Liver (tissue), 9 donors: Measurements from ENCODE around the gene RGS3. TPM values are rescaled to one million over a fixed set of nuclear protein-coding genes. Genes with fewer than 3 reads are reported as not detected.

ENCODE experiments used
- DNase-seq: peaks from one replicate; pipeline ENCODE4 v3.0.0-alpha.2; 2017; ENCODE audit warnings: low spot score
- H3K27ac ChIP-seq, 2 donors: one replicate each; pipeline ENCODE4 v1.7.0; 2013; ENCODE audit warnings: inconsistent platforms in 2 of 2, low read length in 2 of 2, control low read depth in 1 of 2, low read depth in 1 of 2, mild to moderate bottlenecking in 1 of 2
- H3K27me3 ChIP-seq, 4 donors: one replicate each; pipeline versions ENCODE4 v1.6.1 to v1.7.0; 2013; ENCODE audit warnings: low read length in 3 of 4, inconsistent platforms in 1 of 4, mild to moderate bottlenecking in 1 of 4, moderate library complexity in 1 of 4; ENCODE audit not compliant: control insufficient read depth in 4 of 4, insufficient read depth in 4 of 4
- H3K36me3 ChIP-seq, 4 donors: one replicate each; pipeline versions ENCODE4 v1.6.1 to v1.7.0; 2013; ENCODE audit warnings: low read length in 3 of 4, mild to moderate bottlenecking in 3 of 4, low read depth in 1 of 4, moderate library complexity in 1 of 4; ENCODE audit not compliant: control insufficient read depth in 4 of 4, insufficient read depth in 3 of 4
- H3K4me1 ChIP-seq, 4 donors: one replicate each; pipeline versions ENCODE4 v1.6.1 to v1.7.0; 2013; ENCODE audit warnings: low read length in 3 of 4, mild to moderate bottlenecking in 3 of 4, moderate library complexity in 1 of 4; ENCODE audit not compliant: control insufficient read depth in 4 of 4, insufficient read depth in 4 of 4
- H3K4me3 ChIP-seq, 3 donors: one replicate each; pipeline versions ENCODE4 v1.6.1 to v1.7.0; 2013; ENCODE audit warnings: low read length in 3 of 3, control low read depth in 1 of 3, low read depth in 1 of 3, mild to moderate bottlenecking in 1 of 3
- H3K9ac ChIP-seq, 2 donors: one replicate each; pipeline ENCODE4 v1.7.0; 2013; ENCODE audit warnings: low read length in 2 of 2, mild to moderate bottlenecking in 2 of 2, moderate library complexity in 2 of 2, control low read depth in 1 of 2, low read depth in 1 of 2
- H3K9me3 ChIP-seq, 4 donors: one replicate each; pipeline versions ENCODE4 v1.6.1 to v1.7.0; 2013; ENCODE audit warnings: low read length in 3 of 4; ENCODE audit not compliant: control insufficient read depth in 4 of 4
- EGR1 ChIP-seq, 2 donors: IDR thresholded peaks; 2 replicates each; pipeline ENCODE4 v1.6.1; 2016 to 2018; ENCODE audit warnings: antibody characterized with exemption in 2 of 2, low read depth in 2 of 2
- FOXA1 ChIP-seq: IDR thresholded peaks from 2 replicates; pipeline ENCODE4 v1.6.1; 2016; ENCODE audit warnings: antibody characterized with exemption
- FOXA2 ChIP-seq: IDR thresholded peaks from 2 replicates; pipeline ENCODE4 v1.6.1; 2016; ENCODE audit warnings: antibody characterized with exemption
- GABPA ChIP-seq, 2 donors: IDR thresholded peaks in 1 of 2; conservative IDR thresholded peaks in 1 of 2; 2 replicates each; pipeline ENCODE4 v1.6.1; 2016; ENCODE audit warnings: antibody characterized with exemption in 2 of 2, mild to moderate bottlenecking in 1 of 2, moderate library complexity in 1 of 2
- HNF4A ChIP-seq, 2 donors: conservative IDR thresholded peaks; 2 replicates each; pipeline ENCODE4 v1.6.1; 2016; ENCODE audit warnings: antibody characterized with exemption in 2 of 2, mild to moderate bottlenecking in 2 of 2
- HNF4G ChIP-seq: IDR thresholded peaks from 2 replicates; pipeline ENCODE4 v1.6.1; 2016; ENCODE audit warnings: antibody characterized with exemption
- JUND ChIP-seq, 2 donors: IDR thresholded peaks; 2 replicates each; pipeline ENCODE4 v1.6.1; 2016; ENCODE audit warnings: antibody characterized with exemption in 2 of 2
- NR2F2 ChIP-seq: IDR thresholded peaks from 2 replicates; pipeline ENCODE4 v1.6.1; 2016; ENCODE audit warnings: antibody characterized with exemption
- RAD21 ChIP-seq, 2 donors: IDR thresholded peaks; 2 replicates each; pipeline ENCODE4 v1.6.1; 2016; ENCODE audit warnings: antibody characterized with exemption in 2 of 2, mild to moderate bottlenecking in 2 of 2
- RXRA ChIP-seq, 2 donors: IDR thresholded peaks; 2 replicates each; pipeline ENCODE4 v1.6.1; 2017 to 2018; ENCODE audit warnings: antibody characterized with exemption in 2 of 2, mild to moderate bottlenecking in 1 of 2
- SP1 ChIP-seq: IDR thresholded peaks from 2 replicates; pipeline ENCODE4 v1.6.1; 2018; ENCODE audit warnings: antibody characterized with exemption, mild to moderate bottlenecking
- TAF1 ChIP-seq: conservative IDR thresholded peaks from 2 replicates; pipeline ENCODE4 v1.6.1; 2016; ENCODE audit warnings: antibody characterized with exemption, mild to moderate bottlenecking
- YY1 ChIP-seq: IDR thresholded peaks from 2 replicates; pipeline ENCODE4 v1.6.1; 2016; ENCODE audit warnings: antibody characterized with exemption, mild to moderate bottlenecking
- WGBS: extraction: QIAGEN DNeasy Blood & Tissue Kit; methylation state at CpG from one replicate; pipeline ENCODE4 v1.1.7; 2013; 5-methylcytosine and 5-hydroxymethylcytosine counted together
- polyA plus RNA-seq, 2 donors: library from polyadenylated mRNA; stranded (reverse) in 1 of 2; unstranded in 1 of 2; fragments of 200-250 nt in 1 of 2; fragments of >200 nt in 1 of 2; fragmentation: Nextera tagmentation in 1 of 2; extraction: Ambion mirVana in 1 of 2; gene quantifications; one replicate each; pipeline versions ENCODE4 v1.2.1 to v1.2.3, GENCODE V29; 2013 to 2015
- total RNA-seq, 2 donors: library from RNA; depleted of rRNA; stranded (reverse); fragments of >200 nt; gene quantifications; one replicate each; pipeline ENCODE4 v1.2.3, GENCODE V29; 2014
- TF ChIP-seq, protein P1 (sequence below): IDR thresholded peaks from 2 replicates; pipeline ENCODE4 v1.6.1; 2016; ENCODE audit warnings: antibody characterized with exemption
- TF ChIP-seq, protein P2 (sequence below): IDR thresholded peaks from 2 replicates; pipeline ENCODE4 v1.6.1; 2016; ENCODE audit warnings: antibody characterized with exemption
- TF ChIP-seq, protein P3 (sequence below): fragments of 150-350 bp; IDR thresholded peaks from 2 replicates; pipeline ENCODE4 v1.5.1; 2017; ENCODE audit warnings: improper control_type of control experiment, low read depth, low read length; ENCODE audit not compliant: missing input control
- TF ChIP-seq, protein P4 (sequence below): IDR thresholded peaks from 2 replicates; pipeline ENCODE4 v1.6.1; 2016; ENCODE audit warnings: antibody characterized with exemption
- TF ChIP-seq, protein P5 (sequence below): IDR thresholded peaks from 2 replicates; pipeline ENCODE4 v1.6.1; 2016; ENCODE audit warnings: antibody characterized with exemption, mild to moderate bottlenecking
- donor health status: healthy.
- donor health status: healthy.
- donor health status: healthy.
- donor health status: healthy.
- donor health status: healthy.

RGS3 gene
- total and polyA plus RNA-seq, 4 donors = 13.0 to 65.0 (median 28.3) TPM

DNA sequence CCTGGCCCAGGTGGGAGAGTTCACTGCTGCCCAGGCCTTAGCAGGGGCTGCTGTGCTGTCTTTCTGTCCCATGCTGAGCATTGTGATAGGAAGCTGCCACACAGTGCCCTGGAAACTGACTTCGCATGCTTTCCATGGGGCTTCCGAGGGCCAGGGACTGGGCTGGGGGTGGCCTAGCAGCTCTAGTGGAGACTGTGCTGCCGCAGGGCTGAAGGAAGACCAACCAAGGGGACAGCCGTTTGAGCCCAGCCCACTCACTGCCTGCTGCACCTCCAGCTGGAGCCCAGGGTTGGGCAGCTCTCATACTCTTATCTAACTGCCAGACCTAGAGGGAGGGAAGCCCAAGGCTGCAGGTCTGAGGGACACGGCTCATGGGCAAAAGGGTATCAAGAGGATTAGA is 79.2 kb downstream of the RGS3 start:
- WGBS = 89% methylated on average over 5 of the region's 5 CpGs
- H3K4me3 ChIP-seq = no peak overlapping the region
- no peaks in the 10 kb centered on the region for H3K27me3 ChIP-seq
- peaks cover 0 to 8% (median 4%) of the 10 kb centered on the region in 4 donors for H3K36me3 ChIP-seq
- H3K4me1 ChIP-seq = peaks cover 2 to 16% (median 11%) of the 10 kb centered on the region in 4 donors
- no peaks in the 10 kb centered on the region for H3K9me3 ChIP-seq
- H3K27ac ChIP-seq = no peak overlapping the region
- DNase-seq = peak; percentile 72
- H3K9ac ChIP-seq = no peak overlapping the region
- TF ChIP-seq FOXA2 (no peak), EGR1 (IDR thresholded peaks at IDR 0.05; ENCODE audit: low read depth in 2 of 2) (no peak), SP1 (no peak), HNF4G (no peak), YY1 (no peak), HNF4A (conservative IDR thresholded peaks at IDR 0.05) (no peak), RXRA (IDR thresholded peaks at IDR 0.05) (no peak), JUND (IDR thresholded peaks at IDR 0.05) (no peak), RAD21 (IDR thresholded peaks at IDR 0.05) (no peak), NR2F2 (no peak), FOXA1 (no peak), GABPA (IDR thresholded peaks at IDR 0.05 in 1 of 2, conservative IDR thresholded peaks at IDR 0.05 in 1 of 2) (no peak), TAF1 (no peak)
- TF ChIP-seq, protein P1, sequence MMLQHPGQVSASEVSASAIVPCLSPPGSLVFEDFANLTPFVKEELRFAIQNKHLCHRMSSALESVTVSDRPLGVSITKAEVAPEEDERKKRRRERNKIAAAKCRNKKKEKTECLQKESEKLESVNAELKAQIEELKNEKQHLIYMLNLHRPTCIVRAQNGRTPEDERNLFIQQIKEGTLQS = no peak
- TF ChIP-seq, protein P2, sequence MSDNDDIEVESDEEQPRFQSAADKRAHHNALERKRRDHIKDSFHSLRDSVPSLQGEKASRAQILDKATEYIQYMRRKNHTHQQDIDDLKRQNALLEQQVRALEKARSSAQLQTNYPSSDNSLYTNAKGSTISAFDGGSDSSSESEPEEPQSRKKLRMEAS = no peak
- TF ChIP-seq, protein P3, sequence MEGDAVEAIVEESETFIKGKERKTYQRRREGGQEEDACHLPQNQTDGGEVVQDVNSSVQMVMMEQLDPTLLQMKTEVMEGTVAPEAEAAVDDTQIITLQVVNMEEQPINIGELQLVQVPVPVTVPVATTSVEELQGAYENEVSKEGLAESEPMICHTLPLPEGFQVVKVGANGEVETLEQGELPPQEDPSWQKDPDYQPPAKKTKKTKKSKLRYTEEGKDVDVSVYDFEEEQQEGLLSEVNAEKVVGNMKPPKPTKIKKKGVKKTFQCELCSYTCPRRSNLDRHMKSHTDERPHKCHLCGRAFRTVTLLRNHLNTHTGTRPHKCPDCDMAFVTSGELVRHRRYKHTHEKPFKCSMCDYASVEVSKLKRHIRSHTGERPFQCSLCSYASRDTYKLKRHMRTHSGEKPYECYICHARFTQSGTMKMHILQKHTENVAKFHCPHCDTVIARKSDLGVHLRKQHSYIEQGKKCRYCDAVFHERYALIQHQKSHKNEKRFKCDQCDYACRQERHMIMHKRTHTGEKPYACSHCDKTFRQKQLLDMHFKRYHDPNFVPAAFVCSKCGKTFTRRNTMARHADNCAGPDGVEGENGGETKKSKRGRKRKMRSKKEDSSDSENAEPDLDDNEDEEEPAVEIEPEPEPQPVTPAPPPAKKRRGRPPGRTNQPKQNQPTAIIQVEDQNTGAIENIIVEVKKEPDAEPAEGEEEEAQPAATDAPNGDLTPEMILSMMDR = no peak
- TF ChIP-seq, protein P4, sequence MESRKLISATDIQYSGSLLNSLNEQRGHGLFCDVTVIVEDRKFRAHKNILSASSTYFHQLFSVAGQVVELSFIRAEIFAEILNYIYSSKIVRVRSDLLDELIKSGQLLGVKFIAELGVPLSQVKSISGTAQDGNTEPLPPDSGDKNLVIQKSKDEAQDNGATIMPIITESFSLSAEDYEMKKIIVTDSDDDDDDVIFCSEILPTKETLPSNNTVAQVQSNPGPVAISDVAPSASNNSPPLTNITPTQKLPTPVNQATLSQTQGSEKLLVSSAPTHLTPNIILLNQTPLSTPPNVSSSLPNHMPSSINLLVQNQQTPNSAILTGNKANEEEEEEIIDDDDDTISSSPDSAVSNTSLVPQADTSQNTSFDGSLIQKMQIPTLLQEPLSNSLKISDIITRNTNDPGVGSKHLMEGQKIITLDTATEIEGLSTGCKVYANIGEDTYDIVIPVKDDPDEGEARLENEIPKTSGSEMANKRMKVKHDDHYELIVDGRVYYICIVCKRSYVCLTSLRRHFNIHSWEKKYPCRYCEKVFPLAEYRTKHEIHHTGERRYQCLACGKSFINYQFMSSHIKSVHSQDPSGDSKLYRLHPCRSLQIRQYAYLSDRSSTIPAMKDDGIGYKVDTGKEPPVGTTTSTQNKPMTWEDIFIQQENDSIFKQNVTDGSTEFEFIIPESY = no peak
- TF ChIP-seq, protein P5, sequence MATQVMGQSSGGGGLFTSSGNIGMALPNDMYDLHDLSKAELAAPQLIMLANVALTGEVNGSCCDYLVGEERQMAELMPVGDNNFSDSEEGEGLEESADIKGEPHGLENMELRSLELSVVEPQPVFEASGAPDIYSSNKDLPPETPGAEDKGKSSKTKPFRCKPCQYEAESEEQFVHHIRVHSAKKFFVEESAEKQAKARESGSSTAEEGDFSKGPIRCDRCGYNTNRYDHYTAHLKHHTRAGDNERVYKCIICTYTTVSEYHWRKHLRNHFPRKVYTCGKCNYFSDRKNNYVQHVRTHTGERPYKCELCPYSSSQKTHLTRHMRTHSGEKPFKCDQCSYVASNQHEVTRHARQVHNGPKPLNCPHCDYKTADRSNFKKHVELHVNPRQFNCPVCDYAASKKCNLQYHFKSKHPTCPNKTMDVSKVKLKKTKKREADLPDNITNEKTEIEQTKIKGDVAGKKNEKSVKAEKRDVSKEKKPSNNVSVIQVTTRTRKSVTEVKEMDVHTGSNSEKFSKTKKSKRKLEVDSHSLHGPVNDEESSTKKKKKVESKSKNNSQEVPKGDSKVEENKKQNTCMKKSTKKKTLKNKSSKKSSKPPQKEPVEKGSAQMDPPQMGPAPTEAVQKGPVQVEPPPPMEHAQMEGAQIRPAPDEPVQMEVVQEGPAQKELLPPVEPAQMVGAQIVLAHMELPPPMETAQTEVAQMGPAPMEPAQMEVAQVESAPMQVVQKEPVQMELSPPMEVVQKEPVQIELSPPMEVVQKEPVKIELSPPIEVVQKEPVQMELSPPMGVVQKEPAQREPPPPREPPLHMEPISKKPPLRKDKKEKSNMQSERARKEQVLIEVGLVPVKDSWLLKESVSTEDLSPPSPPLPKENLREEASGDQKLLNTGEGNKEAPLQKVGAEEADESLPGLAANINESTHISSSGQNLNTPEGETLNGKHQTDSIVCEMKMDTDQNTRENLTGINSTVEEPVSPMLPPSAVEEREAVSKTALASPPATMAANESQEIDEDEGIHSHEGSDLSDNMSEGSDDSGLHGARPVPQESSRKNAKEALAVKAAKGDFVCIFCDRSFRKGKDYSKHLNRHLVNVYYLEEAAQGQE = no peak
